HepG2 (cell line): ENCODE data around the gene IFT52. TPM values are rescaled to one million over a fixed set of nuclear protein-coding genes. Genes with fewer than 3 reads are reported as not detected.

Source experiments
- ATAC-seq: fragments of 200-7000 bp; cut with Tn5 transposase; 3 replicates; pipeline ENCODE4 v1.9.1; 2020; ENCODE audit warnings: mild to moderate bottlenecking, moderate library complexity
- BruUV-seq: library from RNA; stranded (reverse); fragments of 400-500 nt; replicated peaks from 2 replicates; lab custom pipeline; 2021; lab: Mats Ljungman, UMichigan
- CTCF ChIA-PET: fragments of 300-600 bp; formaldehyde crosslinking; extraction: SDS; loops from one replicate; lab custom pipeline; 2021; ENCODE audit warnings: low total read pairs, inconsistent platforms, low intra/inter-chr PET ratio; lab: Yijun Ruan, JAX
- POLR2A ChIA-PET: fragments of 350-600 bp; sonication (Branson Sonifier 250); formaldehyde crosslinking; loops from one replicate; lab custom pipeline; 2020; ENCODE audit warnings: antibody characterized with exemption, inconsistent platforms; lab: Yijun Ruan, JAX
- DNase-seq: peaks from one replicate; pipeline ENCODE4 v3.0.0-alpha.2; 2015; ENCODE audit warnings: low spot score
- FAIRE-seq: peaks from 3 replicates; lab custom pipeline; 2011; peaks lifted over from hg19 to GRCh38; lab: Jason Lieb, UNC
- H2AFZ ChIP-seq: one replicate; pipeline ENCODE4 v1.6.1; 2011; ENCODE audit warnings: low read length, inconsistent platforms
- H3K27ac ChIP-seq: fragments of 300-600 bp; 3 replicates; pipeline ENCODE4 v1.8.0; 2011; ENCODE audit warnings: mixed run types, mild to moderate bottlenecking, mixed read lengths, low read length, inconsistent platforms; ENCODE audit not compliant: insufficient read depth; ENCODE audit errors: extremely low read length
- H3K27me3 ChIP-seq, 2 experiments: fragments of 200-600 bp in 1 of 2; 2 replicates in 1 of 2; 3 replicates in 1 of 2; pipeline versions ENCODE4 v1.6.0 to v1.8.0; 2011; ENCODE audit warnings: low read length in 2 of 2, mild to moderate bottlenecking in 2 of 2, moderate library complexity in 2 of 2, inconsistent platforms in 1 of 2; ENCODE audit not compliant: insufficient read depth in 2 of 2, control insufficient read depth in 1 of 2
- H3K36me3 ChIP-seq, 2 experiments: fragments of 200-600 bp in 1 of 2; replicated peaks in 1 of 2; 2 replicates in 1 of 2; 3 replicates in 1 of 2; pipeline versions ENCODE4 v1.5.1 to v1.8.0; 2011; ENCODE audit warnings: low read length in 2 of 2, inconsistent platforms in 1 of 2; ENCODE audit not compliant: insufficient read depth in 2 of 2, control insufficient read depth in 1 of 2
- H3K4me1 ChIP-seq: 2 replicates; pipeline ENCODE4 v1.5.1; 2012; ENCODE audit warnings: low read length, inconsistent platforms; ENCODE audit not compliant: insufficient read depth
- H3K4me2 ChIP-seq: 2 replicates; pipeline ENCODE4 v1.6.0; 2011; ENCODE audit warnings: low read depth, low read length, inconsistent platforms
- H3K4me3 ChIP-seq, 3 experiments: fragments of 200-600 bp in 1 of 3; sonication (generic), shearing (Covaris generic) in 1 of 3; replicated peaks in 1 of 3; 2 replicates each; pipeline ENCODE4 v1.5.1; 2011 to 2016; ENCODE audit warnings: low read length in 3 of 3, inconsistent platforms in 2 of 3, low read depth in 2 of 3, mild to moderate bottlenecking in 2 of 3, control low read depth in 1 of 3, mixed read lengths in 1 of 3; ENCODE audit not compliant: insufficient read depth in 1 of 3
- H3K79me2 ChIP-seq: one replicate; pipeline ENCODE4 v1.6.1; 2011; ENCODE audit warnings: low read length, inconsistent platforms; ENCODE audit not compliant: insufficient read depth
- H3K9ac ChIP-seq: 2 replicates; pipeline ENCODE4 v1.6.0; 2011; ENCODE audit warnings: mild to moderate bottlenecking, low read depth, low read length, inconsistent platforms; ENCODE audit not compliant: insufficient read depth
- H3K9me3 ChIP-seq: 2 replicates; pipeline ENCODE4 v1.5.1; 2012; ENCODE audit warnings: mild to moderate bottlenecking, low read length
- H4K20me1 ChIP-seq: 2 replicates; pipeline ENCODE4 v1.6.0; 2011; ENCODE audit warnings: inconsistent platforms, mild to moderate bottlenecking, low read length, moderate library complexity; ENCODE audit not compliant: insufficient read depth
- IRF2 ChIP-seq: IDR thresholded peaks from 2 replicates; pipeline ENCODE4 v1.6.1; 2018; ENCODE audit warnings: missing genetic modification reagents, missing compliant biosample characterization
- KDM2A ChIP-seq: sonication (generic); formaldehyde crosslinking; IDR thresholded peaks from 2 replicates; pipeline ENCODE4 v1.4.0; 2020; ENCODE audit warnings: low read depth, missing genetic modification reagents, borderline replicate concordance
- ZNF614 ChIP-seq: IDR thresholded peaks from 2 replicates; pipeline ENCODE4 v1.6.1; 2018; ENCODE audit warnings: missing biosample characterization, missing genetic modification reagents, inconsistent platforms, borderline replicate concordance
- WGBS: methylation state at CpG from one replicate; pipeline ENCODE4 v1.1.6; 2017; ENCODE audit warnings: low lambda C conversion rate; 5-methylcytosine and 5-hydroxymethylcytosine counted together
- in situ Hi-C: cut with HindIII; loops from 2 replicates; pipeline ENCODE4 v1.10.0; 2017; ENCODE audit warnings: low pct_unique_long_range_greater_than_20kb; ENCODE audit not compliant: extremely low pct_ligation_motif_present
- intact Hi-C: fragments of 100-400 bp; cut with micrococcal nuclease; formaldehyde crosslinking; loops from one replicate; pipeline ENCODE4 v1.10.0; 2022; ENCODE audit not compliant: unreplicated experiment
- polyA plus RNA-seq, 8 experiments: library from polyadenylated mRNA; depleted of rRNA in 3 of 8; stranded (reverse) in 7 of 8; unstranded in 1 of 8; fragments of >200 nt; fragmentation: Illumina TruSeq in 4 of 8; extraction: Trizol in 4 of 8; gene quantifications; 2 replicates each; pipeline versions ENCODE4 v1.2.1 to v1.2.3, GENCODE V29; 2011 to 2016; ENCODE audit warnings: low read depth in 4 of 8, missing spikeins in 1 of 8, mixed read lengths in 1 of 8; ENCODE audit not compliant: insufficient read depth in 1 of 8
- total RNA-seq, 5 experiments: library from RNA; depleted of rRNA; stranded (reverse); fragments of >200 nt; fragmentation: Illumina TruSeq; extraction: Trizol; gene quantifications; 2 replicates each; pipeline ENCODE4 v1.2.3, GENCODE V29; 2016; ENCODE audit warnings: low read depth in 1 of 5
- TF ChIP-seq, protein P1 (sequence below): sonication (generic); formaldehyde crosslinking; IDR thresholded peaks from 2 replicates; pipeline ENCODE4 v1.4.0; 2020; ENCODE audit warnings: missing genetic modification reagents, mild to moderate bottlenecking, borderline replicate concordance
- TF ChIP-seq, protein P2 (sequence below): sonication (generic); formaldehyde crosslinking; IDR thresholded peaks from 2 replicates; pipeline ENCODE4 v1.4.0; 2020; ENCODE audit warnings: mild to moderate bottlenecking, missing genetic modification reagents
- TF ChIP-seq, protein P3 (sequence below): sonication (generic); formaldehyde crosslinking; IDR thresholded peaks from 2 replicates; pipeline ENCODE4 v1.5.0; 2020; ENCODE audit warnings: mild to moderate bottlenecking, missing genetic modification reagents, borderline replicate concordance

The IFT52 gene
- total and polyA plus RNA-seq, 2 of the 13 experiments (the other 11 are each of a cell fraction or from before 2014, with no cell fraction given): 48.0 to 64.0 TPM

DNA sequence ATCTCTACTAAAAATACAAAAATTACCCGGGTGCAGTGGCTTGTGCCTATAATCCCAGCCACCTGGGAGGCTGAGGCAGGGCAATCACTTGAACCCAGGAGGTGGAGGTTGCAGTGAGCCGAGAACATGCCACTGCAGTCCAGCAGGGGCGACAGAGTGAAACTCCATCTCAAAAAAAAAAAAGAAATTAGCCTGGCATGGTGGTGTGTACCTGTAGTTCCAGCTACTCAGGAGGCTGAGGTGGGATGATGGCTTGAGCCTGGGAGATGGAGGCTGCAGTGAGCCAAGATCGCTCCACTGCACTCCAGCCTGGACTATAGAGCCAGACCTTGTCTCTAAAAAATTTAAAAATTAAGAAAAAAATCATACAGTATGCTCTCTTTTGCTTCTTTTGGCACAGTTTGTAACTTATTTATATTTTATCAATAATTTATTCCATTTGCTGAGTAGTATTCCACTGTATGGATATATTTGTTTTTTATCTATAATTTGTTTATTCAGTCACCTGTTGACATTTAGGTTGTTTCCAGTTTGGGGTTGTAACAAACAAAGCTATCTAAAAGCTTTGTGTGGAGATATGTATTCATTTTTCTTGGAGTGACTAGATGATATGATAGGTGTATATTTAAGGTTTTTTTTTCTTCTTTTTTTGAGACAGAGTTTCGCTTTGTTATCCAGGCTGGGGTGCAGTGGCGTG is 68.1 kb downstream of the IFT52 start (continued):
- TF ChIP-seq, protein P1, sequence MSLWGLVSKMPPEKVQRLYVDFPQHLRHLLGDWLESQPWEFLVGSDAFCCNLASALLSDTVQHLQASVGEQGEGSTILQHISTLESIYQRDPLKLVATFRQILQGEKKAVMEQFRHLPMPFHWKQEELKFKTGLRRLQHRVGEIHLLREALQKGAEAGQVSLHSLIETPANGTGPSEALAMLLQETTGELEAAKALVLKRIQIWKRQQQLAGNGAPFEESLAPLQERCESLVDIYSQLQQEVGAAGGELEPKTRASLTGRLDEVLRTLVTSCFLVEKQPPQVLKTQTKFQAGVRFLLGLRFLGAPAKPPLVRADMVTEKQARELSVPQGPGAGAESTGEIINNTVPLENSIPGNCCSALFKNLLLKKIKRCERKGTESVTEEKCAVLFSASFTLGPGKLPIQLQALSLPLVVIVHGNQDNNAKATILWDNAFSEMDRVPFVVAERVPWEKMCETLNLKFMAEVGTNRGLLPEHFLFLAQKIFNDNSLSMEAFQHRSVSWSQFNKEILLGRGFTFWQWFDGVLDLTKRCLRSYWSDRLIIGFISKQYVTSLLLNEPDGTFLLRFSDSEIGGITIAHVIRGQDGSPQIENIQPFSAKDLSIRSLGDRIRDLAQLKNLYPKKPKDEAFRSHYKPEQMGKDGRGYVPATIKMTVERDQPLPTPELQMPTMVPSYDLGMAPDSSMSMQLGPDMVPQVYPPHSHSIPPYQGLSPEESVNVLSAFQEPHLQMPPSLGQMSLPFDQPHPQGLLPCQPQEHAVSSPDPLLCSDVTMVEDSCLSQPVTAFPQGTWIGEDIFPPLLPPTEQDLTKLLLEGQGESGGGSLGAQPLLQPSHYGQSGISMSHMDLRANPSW (CRISPR knock-in tag): no peak
- 0 out of 2 replicates have a peak, but pooled peaks have one; percentile 26 for TF ChIP-seq IRF2 (CRISPR knock-in tag)
- TF ChIP-seq, protein P2, sequence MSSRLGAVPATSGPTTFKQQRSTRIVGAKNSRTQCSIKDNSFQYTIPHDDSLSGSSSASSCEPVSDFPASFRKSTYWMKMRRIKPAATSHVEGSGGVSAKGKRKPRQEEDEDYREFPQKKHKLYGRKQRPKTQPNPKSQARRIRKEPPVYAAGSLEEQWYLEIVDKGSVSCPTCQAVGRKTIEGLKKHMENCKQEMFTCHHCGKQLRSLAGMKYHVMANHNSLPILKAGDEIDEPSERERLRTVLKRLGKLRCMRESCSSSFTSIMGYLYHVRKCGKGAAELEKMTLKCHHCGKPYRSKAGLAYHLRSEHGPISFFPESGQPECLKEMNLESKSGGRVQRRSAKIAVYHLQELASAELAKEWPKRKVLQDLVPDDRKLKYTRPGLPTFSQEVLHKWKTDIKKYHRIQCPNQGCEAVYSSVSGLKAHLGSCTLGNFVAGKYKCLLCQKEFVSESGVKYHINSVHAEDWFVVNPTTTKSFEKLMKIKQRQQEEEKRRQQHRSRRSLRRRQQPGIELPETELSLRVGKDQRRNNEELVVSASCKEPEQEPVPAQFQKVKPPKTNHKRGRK (CRISPR knock-in tag): no peak
- TF ChIP-seq ZNF614 (CRISPR knock-in tag): no peak

DNA sequence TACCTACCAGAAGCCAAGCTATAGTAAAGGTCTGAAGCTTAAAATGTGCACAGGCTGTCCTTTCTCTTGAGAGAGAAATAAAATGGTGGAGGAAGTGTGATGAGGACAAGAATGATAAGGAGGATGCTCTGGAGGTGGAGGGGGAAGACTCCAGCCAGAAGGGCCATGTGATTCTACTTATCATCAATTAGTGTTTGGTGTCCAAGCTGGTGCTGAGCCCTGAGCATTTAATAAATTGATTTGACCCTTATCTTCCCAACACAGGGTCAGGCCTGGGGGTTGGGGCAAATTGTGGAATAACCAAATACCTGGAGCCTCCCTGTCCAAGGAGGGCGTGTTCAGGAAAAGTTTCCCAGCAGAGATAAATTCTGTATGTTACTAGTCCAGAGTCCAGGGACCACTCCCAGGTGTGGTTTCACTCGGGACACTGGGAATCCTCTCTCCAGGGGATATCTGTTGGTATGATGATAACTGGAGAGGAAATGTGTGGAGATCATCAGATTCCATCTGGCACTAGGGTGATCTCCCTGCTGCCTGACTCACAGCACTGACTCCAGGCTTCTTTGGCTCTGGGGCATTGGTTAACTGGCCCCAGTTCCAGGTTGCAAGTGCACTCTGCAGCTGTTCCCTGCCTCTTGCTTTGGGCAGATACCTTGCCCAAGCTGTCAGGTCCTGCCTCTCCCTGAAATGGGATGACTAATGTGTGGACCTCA is 72.4 kb downstream of the IFT52 start:
- Histone ChIP-seq H3K27me3 (no peaks in the 10 kb centered on the region; a peak in 1 of 5 replicates), H2AFZ (no peak overlapping the region), H3K79me2 (no peaks in the 10 kb centered on the region), H3K4me2 (no peak overlapping the region), H3K4me3 (no peak overlapping the region), H3K4me1 (peaks cover 50% of the 10 kb centered on the region), H3K9me3 (no peaks in the 10 kb centered on the region), H3K9ac (no peak overlapping the region), H4K20me1 (no peaks in the 10 kb centered on the region), H3K36me3 (no peaks in the 10 kb centered on the region), H3K27ac (no peak overlapping the region)
- FAIRE-seq (no peak), DNase-seq (no peak), ATAC-seq (no peak)
- CTCF ChIA-PET: no interaction called here
- no TSS peak for BruUV-seq
- intact Hi-C loops: loop anchor here (5.0 to 10.0 kb wide), 2 partner anchors 542 to 659 kb away; no protein-coding TSS in a partner anchor
- WGBS: 15% methylated on average over 2 of the region's 2 CpGs
- POLR2A ChIA-PET: interaction anchor here (1.0 to 4.3 kb wide), 3 partner anchors 13 to 206 kb away, joined by 3 to 22 read pairs (median 4); partner anchors contain the start of gene SGK2
- in situ Hi-C loops: no loop called here
- TF ChIP-seq KDM2A: no peak
- TF ChIP-seq, protein P3, sequence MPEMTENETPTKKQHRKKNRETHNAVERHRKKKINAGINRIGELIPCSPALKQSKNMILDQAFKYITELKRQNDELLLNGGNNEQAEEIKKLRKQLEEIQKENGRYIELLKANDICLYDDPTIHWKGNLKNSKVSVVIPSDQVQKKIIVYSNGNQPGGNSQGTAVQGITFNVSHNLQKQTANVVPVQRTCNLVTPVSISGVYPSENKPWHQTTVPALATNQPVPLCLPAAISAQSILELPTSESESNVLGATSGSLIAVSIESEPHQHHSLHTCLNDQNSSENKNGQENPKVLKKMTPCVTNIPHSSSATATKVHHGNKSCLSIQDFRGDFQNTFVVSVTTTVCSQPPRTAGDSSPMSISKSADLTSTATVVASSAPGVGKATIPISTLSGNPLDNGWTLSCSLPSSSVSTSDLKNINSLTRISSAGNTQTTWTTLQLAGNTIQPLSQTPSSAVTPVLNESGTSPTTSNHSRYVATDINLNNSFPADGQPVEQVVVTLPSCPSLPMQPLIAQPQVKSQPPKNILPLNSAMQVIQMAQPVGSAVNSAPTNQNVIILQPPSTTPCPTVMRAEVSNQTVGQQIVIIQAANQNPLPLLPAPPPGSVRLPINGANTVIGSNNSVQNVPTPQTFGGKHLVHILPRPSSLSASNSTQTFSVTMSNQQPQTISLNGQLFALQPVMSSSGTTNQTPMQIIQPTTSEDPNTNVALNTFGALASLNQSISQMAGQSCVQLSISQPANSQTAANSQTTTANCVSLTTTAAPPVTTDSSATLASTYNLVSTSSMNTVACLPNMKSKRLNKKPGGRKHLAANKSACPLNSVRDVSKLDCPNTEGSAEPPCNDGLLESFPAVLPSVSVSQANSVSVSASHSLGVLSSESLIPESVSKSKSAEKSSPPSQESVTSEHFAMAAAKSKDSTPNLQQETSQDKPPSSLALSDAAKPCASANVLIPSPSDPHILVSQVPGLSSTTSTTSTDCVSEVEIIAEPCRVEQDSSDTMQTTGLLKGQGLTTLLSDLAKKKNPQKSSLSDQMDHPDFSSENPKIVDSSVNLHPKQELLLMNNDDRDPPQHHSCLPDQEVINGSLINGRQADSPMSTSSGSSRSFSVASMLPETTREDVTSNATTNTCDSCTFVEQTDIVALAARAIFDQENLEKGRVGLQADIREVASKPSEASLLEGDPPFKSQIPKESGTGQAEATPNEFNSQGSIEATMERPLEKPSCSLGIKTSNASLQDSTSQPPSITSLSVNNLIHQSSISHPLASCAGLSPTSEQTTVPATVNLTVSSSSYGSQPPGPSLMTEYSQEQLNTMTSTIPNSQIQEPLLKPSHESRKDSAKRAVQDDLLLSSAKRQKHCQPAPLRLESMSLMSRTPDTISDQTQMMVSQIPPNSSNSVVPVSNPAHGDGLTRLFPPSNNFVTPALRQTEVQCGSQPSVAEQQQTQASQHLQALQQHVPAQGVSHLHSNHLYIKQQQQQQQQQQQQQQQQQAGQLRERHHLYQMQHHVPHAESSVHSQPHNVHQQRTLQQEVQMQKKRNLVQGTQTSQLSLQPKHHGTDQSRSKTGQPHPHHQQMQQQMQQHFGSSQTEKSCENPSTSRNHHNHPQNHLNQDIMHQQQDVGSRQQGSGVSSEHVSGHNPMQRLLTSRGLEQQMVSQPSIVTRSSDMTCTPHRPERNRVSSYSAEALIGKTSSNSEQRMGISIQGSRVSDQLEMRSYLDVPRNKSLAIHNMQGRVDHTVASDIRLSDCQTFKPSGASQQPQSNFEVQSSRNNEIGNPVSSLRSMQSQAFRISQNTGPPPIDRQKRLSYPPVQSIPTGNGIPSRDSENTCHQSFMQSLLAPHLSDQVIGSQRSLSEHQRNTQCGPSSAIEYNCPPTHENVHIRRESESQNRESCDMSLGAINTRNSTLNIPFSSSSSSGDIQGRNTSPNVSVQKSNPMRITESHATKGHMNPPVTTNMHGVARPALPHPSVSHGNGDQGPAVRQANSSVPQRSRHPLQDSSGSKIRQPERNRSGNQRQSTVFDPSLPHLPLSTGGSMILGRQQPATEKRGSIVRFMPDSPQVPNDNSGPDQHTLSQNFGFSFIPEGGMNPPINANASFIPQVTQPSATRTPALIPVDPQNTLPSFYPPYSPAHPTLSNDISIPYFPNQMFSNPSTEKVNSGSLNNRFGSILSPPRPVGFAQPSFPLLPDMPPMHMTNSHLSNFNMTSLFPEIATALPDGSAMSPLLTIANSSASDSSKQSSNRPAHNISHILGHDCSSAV (CRISPR knock-in tag): no peak
